Esophagus muscularis mucosa (tissue), 4 donors: Measurements from ENCODE around the gene CD3E. TPM values are rescaled to one million over a fixed set of nuclear protein-coding genes. Genes with fewer than 3 reads are reported as not detected.
A peak's percentile ranks its signal among the peaks of the same experiment; 100 is the strongest.

Experiments used
- DNase-seq: peaks from one replicate; pipeline ENCODE4 v3.0.0-alpha.2; 2017; ENCODE audit errors: extremely low spot score
- H3K27ac ChIP-seq, 4 donors: fragments of 200-600 bp; sonication (generic); replicated peaks in 1 of 4; 1 replicate in 3 of 4; 2 replicates in 1 of 4; pipeline ENCODE4 v1.5.1; 2016 to 2019; ENCODE audit warnings: mild to moderate bottlenecking in 1 of 4
- H3K27me3 ChIP-seq, 4 donors: fragments of 200-600 bp; sonication (generic); one replicate each; pipeline versions ENCODE4 v1.5.1 to v1.6.0; 2016 to 2019
- H3K36me3 ChIP-seq, 4 donors: fragments of 200-600 bp; sonication (generic); one replicate each; pipeline ENCODE4 v1.5.1; 2016 to 2019
- H3K4me1 ChIP-seq, 4 donors: fragments of 200-600 bp; sonication (generic); one replicate each; pipeline ENCODE4 v1.5.1; 2016 to 2019
- H3K4me3 ChIP-seq, 4 donors: fragments of 200-600 bp; sonication (generic); 1 replicate in 2 of 4; 2 replicates in 2 of 4; pipeline ENCODE4 v1.5.1; 2016 to 2019; ENCODE audit warnings: mild to moderate bottlenecking in 4 of 4, moderate library complexity in 1 of 4
- H3K9me3 ChIP-seq, 4 donors: fragments of 200-600 bp; sonication (generic); 1 replicate in 3 of 4; 2 replicates in 1 of 4; pipeline ENCODE4 v1.5.1; 2016 to 2019
- CTCF ChIP-seq, 3 experiments: fragments of 200-600 bp in 2 of 3; fragments of 450-650 bp in 1 of 3; sonication (generic) in 2 of 3; IDR thresholded peaks; one replicate each; pipeline ENCODE4 v1.5.1; 2017 to 2019; ENCODE audit warnings: antibody characterized with exemption in 3 of 3, mild to moderate bottlenecking in 2 of 3, moderate library complexity in 1 of 3
- EP300 ChIP-seq: sonication (generic); formaldehyde crosslinking; IDR thresholded peaks from one replicate; pipeline ENCODE4 v1.6.1; 2017; ENCODE audit warnings: antibody characterized with exemption
- POLR2A ChIP-seq: fragments of 450-650 bp; IDR thresholded peaks from one replicate; pipeline ENCODE4 v1.6.1; 2017; ENCODE audit warnings: antibody characterized with exemption, moderate library complexity, mild to moderate bottlenecking, low read depth
- POLR2AphosphoS5 ChIP-seq, 2 donors: sonication (generic); formaldehyde crosslinking; IDR thresholded peaks; one replicate each; pipeline ENCODE4 v1.6.1; 2017; ENCODE audit warnings: antibody characterized with exemption in 2 of 2
- WGBS: methylation state at CpG from one replicate; pipeline ENCODE4 v1.1.5; 2018; 5-methylcytosine and 5-hydroxymethylcytosine counted together
- intact Hi-C: fragments of 100-400 bp; cut with DNase I; formaldehyde crosslinking; loops from one replicate; pipeline ENCODE4 v1.15.1; 2023
- total RNA-seq, 4 donors: library from RNA; depleted of rRNA; stranded (reverse); fragments of >200 nt; gene quantifications; one replicate each; pipeline versions ENCODE4 v1.1.0 to v1.2.1, GENCODE V29; 2016

Gene CD3E
- total RNA-seq, 4 donors from 2014 or later, result 0.42 to 2.8 (median 0.96) TPM

- intact Hi-C loops, result no loop called here
- H3K36me3 ChIP-seq, result no peaks in the 10 kb centered on the region
- H3K27ac ChIP-seq, result no peak within 1 kb of the TSS
- H3K4me1 ChIP-seq, result no peaks in the 10 kb centered on the region
- no peak for DNase-seq
- peaks cover 0 to 43% (median 0%) of the 10 kb centered on the region in 4 donors for H3K27me3 ChIP-seq
- no peak within 1 kb of the TSS for H3K4me3 ChIP-seq
- TF ChIP-seq POLR2A (no peak), POLR2AphosphoS5 (IDR thresholded peaks at IDR 0.05) (no peak), CTCF (IDR thresholded peaks at IDR 0.05) (no peak)
- H3K9me3 ChIP-seq, result no peaks in the 10 kb centered on the region
- WGBS, result 64% methylated on average over 12 of the region's 13 CpGs
Observed at GRCh38 chr11:118342503-118343161, 38.1 kb downstream of the CD3E start, which contains the start of gene CD3D. CD3D (minus strand) TSS chr11:118342705; CDS start chr11:118342607, 98 bp downstream.

- 68% methylated on average over 9 of the region's 9 CpGs for WGBS
- Histone ChIP-seq H3K4me3 (no peak overlapping the region), H3K4me1 (no peaks in the 10 kb centered on the region), H3K27me3 (peaks cover 0 to 45% (median 0%) of the 10 kb centered on the region in 4 donors), H3K27ac (no peak overlapping the region), H3K36me3 (no peaks in the 10 kb centered on the region), H3K9me3 (no peaks in the 10 kb centered on the region)
- intact Hi-C loops, result no loop called here
- peak; percentile 39 for DNase-seq
- TF ChIP-seq EP300, result no peak
- no peak for TF ChIP-seq CTCF (IDR thresholded peaks at IDR 0.05)
- TF ChIP-seq POLR2AphosphoS5 (IDR thresholded peaks at IDR 0.05), result no peak
- TF ChIP-seq POLR2A, result no peak
Observed at GRCh38 chr11:118343248-118343647, 38.7 kb downstream of the CD3E start.

GRCh38 chr11:118343981-118344515, 39.5 kb downstream of the CD3E start, which contains the start of gene CD3G:
CD3G (plus strand) TSS chr11:118344344; CDS start chr11:118344424, 80 bp downstream.
- Histone ChIP-seq H3K27ac (no peak within 1 kb of the TSS), H3K36me3 (no peaks in the 10 kb centered on the region), H3K9me3 (no peaks in the 10 kb centered on the region), H3K27me3 (peaks cover 0 to 45% (median 0%) of the 10 kb centered on the region in 4 donors), H3K4me1 (no peaks in the 10 kb centered on the region), H3K4me3 (no peak within 1 kb of the TSS)
- peak; percentile 89 for DNase-seq
- intact Hi-C loops, result no loop called here
- WGBS, result 78% methylated on average over 6 of the region's 6 CpGs
- TF ChIP-seq EP300, result no peak
- no peak for TF ChIP-seq CTCF (IDR thresholded peaks at IDR 0.05)
- TF ChIP-seq POLR2AphosphoS5 (IDR thresholded peaks at IDR 0.05), result no peak
- no peak for TF ChIP-seq POLR2A

- Histone ChIP-seq H3K36me3 (no peaks in the 10 kb centered on the region), H3K4me3 (no peak overlapping the region), H3K27me3 (peaks cover 0 to 42% (median 0%) of the 10 kb centered on the region in 4 donors), H3K9me3 (no peaks in the 10 kb centered on the region), H3K4me1 (no peaks in the 10 kb centered on the region), H3K27ac (no peak overlapping the region)
- TF ChIP-seq POLR2AphosphoS5 (IDR thresholded peaks at IDR 0.05) (no peak), CTCF (IDR thresholded peaks at IDR 0.05) (no peak), POLR2A (no peak), EP300 (no peak)
- no peak for DNase-seq
- intact Hi-C loops, result no loop called here
- WGBS, result 76% methylated on average over 6 of the region's 6 CpGs
Observed at GRCh38 chr11:118349475-118349874, 44.9 kb downstream of the CD3E start.
